WI38 (cell line): ENCODE measurements around the gene TLN1.

Experiments used
- H3K4me3 ChIP-seq: 2 replicates; pipeline ENCODE4 v1.5.1; 2011; ENCODE audit warnings: low read depth, mild to moderate bottlenecking, control low read depth, low read length
- TF ChIP-seq, protein P1 (sequence below): IDR thresholded peaks from 2 replicates; pipeline ENCODE4 v1.5.1; 2012; ENCODE audit warnings: low read depth, mild to moderate bottlenecking, control low read depth, low read length

TLN1 gene

GRCh38 chr9:35753466-35753865, 21.5 kb upstream of the TLN1 start:
- H3K4me3 ChIP-seq, result no peak overlapping the region
- TF ChIP-seq, protein P1, sequence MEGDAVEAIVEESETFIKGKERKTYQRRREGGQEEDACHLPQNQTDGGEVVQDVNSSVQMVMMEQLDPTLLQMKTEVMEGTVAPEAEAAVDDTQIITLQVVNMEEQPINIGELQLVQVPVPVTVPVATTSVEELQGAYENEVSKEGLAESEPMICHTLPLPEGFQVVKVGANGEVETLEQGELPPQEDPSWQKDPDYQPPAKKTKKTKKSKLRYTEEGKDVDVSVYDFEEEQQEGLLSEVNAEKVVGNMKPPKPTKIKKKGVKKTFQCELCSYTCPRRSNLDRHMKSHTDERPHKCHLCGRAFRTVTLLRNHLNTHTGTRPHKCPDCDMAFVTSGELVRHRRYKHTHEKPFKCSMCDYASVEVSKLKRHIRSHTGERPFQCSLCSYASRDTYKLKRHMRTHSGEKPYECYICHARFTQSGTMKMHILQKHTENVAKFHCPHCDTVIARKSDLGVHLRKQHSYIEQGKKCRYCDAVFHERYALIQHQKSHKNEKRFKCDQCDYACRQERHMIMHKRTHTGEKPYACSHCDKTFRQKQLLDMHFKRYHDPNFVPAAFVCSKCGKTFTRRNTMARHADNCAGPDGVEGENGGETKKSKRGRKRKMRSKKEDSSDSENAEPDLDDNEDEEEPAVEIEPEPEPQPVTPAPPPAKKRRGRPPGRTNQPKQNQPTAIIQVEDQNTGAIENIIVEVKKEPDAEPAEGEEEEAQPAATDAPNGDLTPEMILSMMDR, result no peak

GRCh38 chr9:35750256-35750531, 18.2 kb upstream of the TLN1 start:
- TF ChIP-seq, protein P1, result no peak
- peak overlapping the region; percentile 70 for H3K4me3 ChIP-seq

- TF ChIP-seq, protein P1, result no peak
- peak overlapping the region; percentile 70 for H3K4me3 ChIP-seq
Observed at GRCh38 chr9:35749515-35750255, 17.7 kb upstream of the TLN1 start.

DNA sequence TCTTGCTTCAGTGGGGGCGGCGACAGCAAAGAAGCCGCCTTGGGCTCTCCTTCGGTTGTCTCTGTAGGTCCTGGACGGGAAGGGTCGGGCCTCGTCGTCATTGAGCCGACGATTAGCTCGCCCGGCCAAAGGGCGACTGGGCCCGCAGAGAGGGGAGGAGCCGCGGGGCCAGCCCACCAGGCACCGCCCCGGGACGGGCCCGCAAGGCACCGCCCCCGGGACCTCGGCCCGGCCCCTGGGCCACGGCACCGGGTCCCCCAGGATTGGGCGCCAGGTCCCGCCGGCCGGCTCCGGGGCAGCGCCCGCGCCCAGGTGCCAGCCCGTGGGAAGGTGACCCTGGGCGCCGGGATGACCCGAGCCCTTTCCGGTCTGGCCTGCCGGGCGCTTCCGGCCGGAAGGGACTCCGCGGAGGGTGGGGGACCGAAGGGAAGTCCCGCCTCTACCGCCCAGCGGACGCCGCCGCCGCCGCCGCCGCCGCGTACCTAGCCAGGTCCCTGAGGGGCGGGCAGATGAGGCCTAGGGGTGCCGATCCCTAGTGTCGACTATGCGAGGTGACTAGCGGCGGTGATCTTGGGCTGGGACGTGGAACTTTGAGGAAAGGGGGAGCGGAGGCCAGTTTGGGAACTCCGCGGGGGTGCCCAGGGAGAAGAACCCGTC, 17.0 kb upstream of the TLN1 start, which contains the start of the genes GBA2 and RGP1:
Gene GBA2, minus strand, starts transcription at position 371 of the 657 bp plus-strand sequence. CDS start 524 bp downstream, outside the sequence.
Gene RGP1, plus strand, starts transcription at position 430 of the 657 bp plus-strand sequence. CDS start 469 bp downstream, outside the sequence.
- H3K4me3 ChIP-seq, result peak within 1 kb of the TSS; percentile 70
- TF ChIP-seq, protein P1, result no peak

GRCh38 chr9:35748242-35748857, 16.4 kb upstream of the TLN1 start:
- TF ChIP-seq, protein P1, result no peak

GRCh38 chr9:35746583-35746982, 14.6 kb upstream of the TLN1 start:
- TF ChIP-seq, protein P1, result no peak
- peak overlapping the region; percentile 70 for H3K4me3 ChIP-seq

More at GRCh38 chr9:35748242-35748857, 16.4 kb upstream of the TLN1 start:
- H3K4me3 ChIP-seq, result peak overlapping the region; percentile 70

DNA sequence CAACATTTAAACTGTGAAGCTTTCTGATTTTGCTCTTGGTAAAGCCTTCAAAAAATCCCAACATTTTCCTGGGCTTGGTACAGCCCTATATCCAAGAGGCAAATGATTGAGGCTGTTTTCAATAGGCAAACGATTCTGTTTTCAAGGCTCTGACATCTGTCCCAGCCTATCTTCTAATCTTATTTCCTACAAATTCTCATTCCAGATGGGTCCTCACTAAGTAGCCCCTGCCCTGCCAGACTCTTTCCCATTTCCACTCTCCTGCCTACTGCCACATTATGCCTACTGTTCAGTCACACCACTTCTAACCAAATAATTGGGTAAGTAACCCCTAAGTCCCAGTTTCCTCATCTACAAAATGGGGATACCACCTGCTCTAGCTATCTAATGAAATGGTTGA, 13.6 kb upstream of the TLN1 start:
- TF ChIP-seq, protein P1, result no peak
- peak overlapping the region; percentile 70; the same call in 1 of the 2 replicates for H3K4me3 ChIP-seq
